Brain microvascular endothelial cell (primary cell): ENCODE results near the gene FKBP7.
A peak's percentile ranks its signal among the peaks of the same experiment; 100 is the strongest.

ENCODE experiments used
- DNase-seq: peaks from one replicate; pipeline ENCODE4 v3.0.0-alpha.2; 2020
- H3K27ac ChIP-seq: fragments of 250-450 bp; sonication (Bioruptor Pico); 2 replicates; pipeline ENCODE4 v1.5.1; 2020; ENCODE audit warnings: mild to moderate bottlenecking, moderate library complexity
- H3K27me3 ChIP-seq: fragments of 250-450 bp; sonication (Bioruptor Pico); replicated peaks from 2 replicates; pipeline ENCODE4 v1.5.1; 2020; ENCODE audit warnings: mild to moderate bottlenecking
- H3K36me3 ChIP-seq: fragments of 250-450 bp; sonication (Bioruptor Pico); replicated peaks from 2 replicates; pipeline ENCODE4 v1.5.1; 2020; ENCODE audit warnings: mild to moderate bottlenecking
- H3K4me3 ChIP-seq: 2 replicates; pipeline ENCODE4 v1.5.1; 2011; ENCODE audit warnings: low read depth, mild to moderate bottlenecking, control low read depth, low read length, moderate library complexity
- in situ Hi-C: cut with HindIII; loops from 2 replicates; pipeline ENCODE4 v1.10.0; 2017; ENCODE audit warnings: low sequenced_read_pairs, low pct_ligation_motif_present
- TF ChIP-seq, protein P1 (sequence below): IDR thresholded peaks from 2 replicates; pipeline ENCODE4 v1.5.1; 2011; ENCODE audit warnings: low read depth, mild to moderate bottlenecking, moderate library complexity, low read length, control low read depth, inconsistent platforms; ENCODE audit errors: missing control alignments

FKBP7 gene

DNA sequence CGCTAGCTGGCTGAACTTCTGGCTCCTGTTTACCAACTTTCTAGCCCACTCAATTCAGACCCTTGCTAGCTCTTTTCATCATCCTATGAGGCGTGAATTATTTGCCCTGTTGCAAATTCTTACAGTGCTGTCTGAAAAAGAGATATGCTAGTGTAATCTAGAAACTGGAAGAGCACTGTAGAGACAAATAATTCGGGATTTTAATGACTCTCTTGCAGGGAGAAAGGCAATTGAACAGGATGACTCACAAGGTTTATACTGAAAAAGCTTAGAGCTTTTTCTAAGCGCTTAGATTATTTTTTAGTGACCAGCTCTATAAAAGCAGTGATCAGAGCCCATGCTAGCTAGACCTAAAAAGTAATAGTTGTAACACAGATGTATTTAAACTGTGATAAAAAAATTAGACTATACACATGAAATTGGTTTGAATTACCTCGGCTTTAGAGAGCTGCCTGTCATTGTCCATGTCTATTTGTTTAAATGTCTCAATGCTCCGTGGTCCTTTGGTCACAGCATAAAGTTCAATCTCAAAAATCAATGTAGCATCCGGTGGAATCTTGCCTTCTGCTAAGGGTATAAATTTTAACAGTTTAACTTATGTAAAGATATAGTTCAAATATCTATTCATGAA is 9.1 kb downstream of the FKBP7 start:
- no peak overlapping the region for H3K4me3 ChIP-seq
- no peak overlapping the region for H3K27ac ChIP-seq
- no peaks in the 10 kb centered on the region for H3K27me3 ChIP-seq
- in situ Hi-C loops: no loop called here
- TF ChIP-seq, protein P1, sequence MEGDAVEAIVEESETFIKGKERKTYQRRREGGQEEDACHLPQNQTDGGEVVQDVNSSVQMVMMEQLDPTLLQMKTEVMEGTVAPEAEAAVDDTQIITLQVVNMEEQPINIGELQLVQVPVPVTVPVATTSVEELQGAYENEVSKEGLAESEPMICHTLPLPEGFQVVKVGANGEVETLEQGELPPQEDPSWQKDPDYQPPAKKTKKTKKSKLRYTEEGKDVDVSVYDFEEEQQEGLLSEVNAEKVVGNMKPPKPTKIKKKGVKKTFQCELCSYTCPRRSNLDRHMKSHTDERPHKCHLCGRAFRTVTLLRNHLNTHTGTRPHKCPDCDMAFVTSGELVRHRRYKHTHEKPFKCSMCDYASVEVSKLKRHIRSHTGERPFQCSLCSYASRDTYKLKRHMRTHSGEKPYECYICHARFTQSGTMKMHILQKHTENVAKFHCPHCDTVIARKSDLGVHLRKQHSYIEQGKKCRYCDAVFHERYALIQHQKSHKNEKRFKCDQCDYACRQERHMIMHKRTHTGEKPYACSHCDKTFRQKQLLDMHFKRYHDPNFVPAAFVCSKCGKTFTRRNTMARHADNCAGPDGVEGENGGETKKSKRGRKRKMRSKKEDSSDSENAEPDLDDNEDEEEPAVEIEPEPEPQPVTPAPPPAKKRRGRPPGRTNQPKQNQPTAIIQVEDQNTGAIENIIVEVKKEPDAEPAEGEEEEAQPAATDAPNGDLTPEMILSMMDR: no peak
- DNase-seq: no peak
- peaks cover 3% of the 10 kb centered on the region for H3K36me3 ChIP-seq

DNA sequence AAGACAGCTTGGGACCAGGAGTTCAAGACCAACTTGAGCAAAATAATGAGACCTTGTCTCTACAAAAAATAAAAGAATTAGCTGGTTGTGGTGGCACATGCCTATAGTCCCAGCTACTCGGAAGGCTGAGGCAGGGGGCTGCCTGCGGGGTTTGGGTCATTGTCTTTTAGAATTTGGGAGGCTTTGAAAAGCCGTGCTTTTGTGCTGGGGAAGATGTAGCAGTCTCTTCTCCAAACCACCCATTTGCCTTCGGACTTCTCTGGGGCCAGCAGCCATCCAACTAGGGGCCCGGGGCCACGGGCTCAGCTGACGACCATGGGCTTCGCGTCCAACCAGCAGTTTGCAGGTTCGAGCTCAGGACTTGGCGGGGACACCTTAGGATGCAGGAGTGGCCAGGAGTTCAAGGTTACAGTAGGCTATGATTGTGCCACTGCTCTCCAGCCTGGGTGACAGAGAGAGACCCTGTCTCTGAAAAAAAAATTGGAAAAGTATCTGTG is 21.0 kb downstream of the FKBP7 start:
- Histone ChIP-seq H3K36me3 (no peaks in the 10 kb centered on the region), H3K27me3 (no peaks in the 10 kb centered on the region), H3K4me3 (no peak overlapping the region), H3K27ac (no peak overlapping the region)
- TF ChIP-seq, protein P1: no peak
- in situ Hi-C loops: no loop called here
- no peak for DNase-seq

GRCh38 chr2:178455947-178456346 is 22.5 kb downstream of the FKBP7 start:
- Histone ChIP-seq H3K36me3 (no peaks in the 10 kb centered on the region), H3K27me3 (no peaks in the 10 kb centered on the region), H3K4me3 (no peak overlapping the region), H3K27ac (no peak overlapping the region)
- TF ChIP-seq, protein P1: no peak
- DNase-seq: no peak
- in situ Hi-C loops: no loop called here

DNA sequence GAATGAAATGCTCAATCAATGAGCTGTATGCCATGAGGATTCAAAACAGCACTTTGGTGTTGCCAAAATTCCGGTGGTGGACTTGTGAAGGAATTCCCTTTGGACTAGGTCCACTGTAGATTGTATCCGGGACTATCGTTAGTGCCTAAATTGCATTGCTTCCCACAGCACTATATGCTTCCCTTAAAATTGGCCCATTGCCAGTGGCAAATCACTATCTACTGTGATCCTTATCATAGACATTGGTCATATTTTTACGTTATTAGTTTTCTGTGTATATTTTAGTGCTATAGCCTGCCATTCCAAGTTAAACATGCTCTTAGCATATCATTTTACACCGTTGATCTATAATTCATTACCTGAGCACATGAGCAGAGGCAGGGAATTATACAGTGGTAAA is 25.5 kb downstream of the FKBP7 start:
- H3K27me3 ChIP-seq: no peaks in the 10 kb centered on the region
- DNase-seq: no peak
- TF ChIP-seq, protein P1: no peak
- H3K27ac ChIP-seq: no peak overlapping the region
- peaks cover 5% of the 10 kb centered on the region for H3K36me3 ChIP-seq
- in situ Hi-C loops: no loop called here
- H3K4me3 ChIP-seq: no peak overlapping the region

- H3K27me3 ChIP-seq: no peaks in the 10 kb centered on the region
- in situ Hi-C loops: no loop called here
- H3K4me3 ChIP-seq: no peak overlapping the region
- DNase-seq: no peak
- peaks cover 6% of the 10 kb centered on the region for H3K36me3 ChIP-seq
- TF ChIP-seq, protein P1: no peak
- no peak overlapping the region for H3K27ac ChIP-seq
Measured at GRCh38 chr2:178452334-178452733, 26.1 kb downstream of the FKBP7 start.

GRCh38 chr2:178450774-178451525 is 27.4 kb downstream of the FKBP7 start, which contains the start of the genes PJVK and PRKRA:
Gene PJVK (plus strand): TSS chr2:178451378. CDS start chr2:178453410, 2,032 bp downstream.
Gene PRKRA (minus strand): TSS chr2:178451175. CDS start chr2:178451030, 145 bp downstream.
- peak; percentile 93 for DNase-seq
- Histone ChIP-seq H3K27me3 (no peaks in the 10 kb centered on the region), H3K36me3 (peaks cover 13% of the 10 kb centered on the region), H3K4me3 (peak within 1 kb of the TSS; percentile 81), H3K27ac (peak within 1 kb of the TSS; percentile 95)
- TF ChIP-seq, protein P1: no peak
- in situ Hi-C loops: no loop called here
